Activated CD4-positive, alpha-beta T cell treated with anti-CD3 and anti-CD28 coated beads for 36 hours (primary cell): ENCODE results near the gene ATP6V1E1. TPM values are rescaled to one million over a fixed set of nuclear protein-coding genes. Genes with fewer than 3 reads are reported as not detected.

Source experiments
- ATAC-seq: fragments of 200-7000 bp; cut with Tn5 transposase; one replicate; pipeline ENCODE4 v1.10.0; 2021; ENCODE audit warnings: mild to moderate bottlenecking, moderate library complexity
- CTCF ChIA-PET: fragments of 350-600 bp; sonication (Branson Sonifier 250); formaldehyde crosslinking; loops from one replicate; lab custom pipeline; 2021; ENCODE audit warnings: antibody characterized with exemption; lab: Charles Lee
- POLR2A ChIA-PET: fragments of 350-600 bp; sonication (Branson Sonifier 250); formaldehyde crosslinking; loops from one replicate; lab custom pipeline; 2021; ENCODE audit warnings: antibody characterized with exemption, inconsistent platforms; lab: Charles Lee
- DNase-seq: peaks from one replicate; pipeline ENCODE4 v3.0.0-alpha.2; 2020
- H3K27ac Mint-ChIP-seq: one replicate; pipeline ENCODE4 v1.8.0; 2021; ENCODE audit warnings: mixed read lengths
- H3K27me3 Mint-ChIP-seq: one replicate; pipeline ENCODE4 v1.8.0; 2021; ENCODE audit warnings: mixed read lengths
- H3K36me3 Mint-ChIP-seq: one replicate; pipeline ENCODE4 v1.8.0; 2021; ENCODE audit warnings: low read depth, mixed read lengths
- H3K4me1 Mint-ChIP-seq: one replicate; pipeline ENCODE4 v1.8.0; 2021; ENCODE audit warnings: mixed read lengths
- H3K4me3 Mint-ChIP-seq: one replicate; pipeline ENCODE4 v1.8.0; 2021; ENCODE audit warnings: mild to moderate bottlenecking, moderate library complexity, mixed read lengths
- H3K9me3 Mint-ChIP-seq: one replicate; pipeline ENCODE4 v1.8.0; 2021; ENCODE audit warnings: low read depth, mixed read lengths
- intact Hi-C, 2 experiments: fragments of 100-400 bp; cut with DNase I in 1 of 2; cut with micrococcal nuclease in 1 of 2; formaldehyde crosslinking; loops; one replicate each; pipeline versions ENCODE4 v1.14.2 to v1.15.1; 2022 to 2024; cut with DNase I, micrococcal nuclease
- total RNA-seq, 2 experiments: library from RNA; stranded (reverse); gene quantifications; one replicate each; pipeline ENCODE4 v1.2.3, GENCODE V29; 2021

ATP6V1E1 gene
- total RNA-seq, 2 experiments from 2014 or later: 83.5 to 95.6 TPM

DNA sequence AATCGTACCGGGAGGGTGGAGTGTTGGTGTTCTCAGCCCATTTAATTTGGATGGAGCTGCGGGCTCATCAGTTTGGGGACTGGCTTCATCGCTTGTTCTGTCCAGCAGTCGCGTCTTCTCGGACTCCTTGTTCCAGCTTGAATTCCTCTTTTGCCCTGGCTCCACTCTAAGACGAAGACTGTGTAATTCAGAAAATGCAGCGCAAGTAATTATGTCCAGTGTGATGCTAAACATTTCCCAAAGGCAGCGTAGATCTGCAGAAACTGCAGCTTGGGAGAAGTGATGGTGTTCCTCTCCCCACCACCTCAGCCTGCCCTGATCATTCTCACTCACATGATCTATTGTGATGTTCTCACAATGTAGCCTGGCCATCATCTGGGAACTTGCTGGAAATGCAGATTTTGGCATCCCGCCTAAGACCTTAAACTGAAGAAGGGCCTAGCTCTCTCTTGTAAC lies 64.6 kb downstream of the ATP6V1E1 start:
- no peaks in the 10 kb centered on the region for H3K36me3 Mint-ChIP-seq
- ChIA-PET POLR2A (no interaction called here), CTCF (no interaction called here)
- intact Hi-C loops: no loop called here
- ATAC-seq (no peak), DNase-seq (no peak)
- no peak overlapping the region for H3K4me3 Mint-ChIP-seq
- no peaks in the 10 kb centered on the region for H3K9me3 Mint-ChIP-seq
- H3K4me1 Mint-ChIP-seq: no peaks in the 10 kb centered on the region
- H3K27ac Mint-ChIP-seq: no peak overlapping the region
- H3K27me3 Mint-ChIP-seq: peaks cover 1% of the 10 kb centered on the region

DNA sequence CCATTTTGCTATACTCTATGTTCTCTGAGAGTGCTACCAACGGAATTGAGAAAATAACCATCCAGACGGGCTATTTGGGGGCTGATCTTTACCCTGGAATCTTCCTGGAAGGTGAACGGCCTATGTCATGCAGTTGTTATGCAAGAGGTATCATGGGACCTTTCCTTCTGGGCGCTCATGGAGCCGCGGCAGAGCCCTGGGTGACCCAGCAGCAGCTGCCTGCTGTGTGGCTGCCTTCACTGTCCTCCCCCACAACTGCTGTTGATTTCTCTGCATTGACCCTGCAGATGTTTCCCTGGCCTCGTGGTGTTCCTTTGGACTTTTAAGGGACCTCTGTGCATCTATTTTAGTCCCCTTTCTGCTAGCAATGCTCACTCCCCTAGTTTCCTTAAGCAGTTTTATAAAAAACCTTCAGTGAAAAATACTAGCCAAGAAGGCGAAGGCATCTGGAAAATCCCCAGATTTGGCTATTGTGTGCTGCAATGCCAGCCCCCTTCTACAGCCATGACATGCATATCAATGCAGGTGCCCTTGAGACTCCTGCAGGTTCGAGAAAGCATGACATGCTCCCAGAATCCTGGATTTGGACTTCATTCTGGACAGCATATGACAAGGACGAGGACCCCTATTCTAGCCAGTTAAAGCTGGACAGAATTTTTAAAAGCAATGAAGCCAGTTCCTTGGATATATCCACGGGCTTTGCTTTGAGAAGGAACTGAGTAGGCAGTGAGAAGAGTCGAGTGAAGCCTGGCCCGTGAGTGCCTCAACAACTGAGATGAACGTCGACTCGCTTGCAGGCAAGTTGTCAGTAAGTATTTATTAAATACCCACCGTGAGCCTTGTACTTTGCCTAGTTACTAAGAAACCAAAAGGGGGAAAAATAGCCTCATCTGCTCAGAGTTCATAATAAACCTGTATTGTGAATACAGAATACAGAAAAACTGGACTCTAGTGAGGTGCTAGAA lies 65.4 kb downstream of the ATP6V1E1 start, which contains the start of gene SLC25A18:
Gene SLC25A18 (plus strand): TSS at position 593 of the 965 bp plus-strand sequence. CDS start 16,447 bp downstream, outside the sequence.
- Mint-ChIP-seq H3K36me3 (no peaks in the 10 kb centered on the region), H3K4me3 (no peak within 1 kb of the TSS), H3K27ac (no peak within 1 kb of the TSS), H3K27me3 (peaks cover 2% of the 10 kb centered on the region), H3K9me3 (no peaks in the 10 kb centered on the region), H3K4me1 (no peaks in the 10 kb centered on the region)
- DNase-seq (no peak), ATAC-seq (no peak)
- intact Hi-C loops: no loop called here
- ChIA-PET CTCF (no interaction called here), POLR2A (interaction anchor here (0.6 kb wide), 1 partner anchor 20 kb away, joined by 3 read pairs; no protein-coding TSS in a partner anchor)

DNA sequence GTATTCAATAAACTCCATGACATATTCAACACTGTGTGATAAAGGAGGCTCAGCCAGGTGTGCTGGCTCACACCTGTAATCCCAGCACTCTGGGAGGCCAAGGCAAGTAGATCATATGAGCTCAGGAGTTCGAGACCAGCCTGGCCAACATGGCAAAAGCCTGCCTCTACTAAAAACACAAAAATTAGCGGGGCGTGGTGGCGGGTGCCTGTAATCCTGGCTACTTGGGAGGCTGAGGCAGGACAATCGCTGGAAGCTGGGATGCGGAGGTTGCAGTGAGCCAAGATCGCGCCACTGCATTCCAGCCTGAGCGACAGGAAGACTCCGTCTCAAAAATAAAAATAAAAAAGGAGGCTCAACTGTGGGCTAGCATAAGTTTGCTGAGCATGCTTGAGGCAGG lies 69.4 kb downstream of the ATP6V1E1 start:
- H3K4me1 Mint-ChIP-seq: no peaks in the 10 kb centered on the region
- no peak for DNase-seq
- H3K9me3 Mint-ChIP-seq: no peaks in the 10 kb centered on the region
- ChIA-PET CTCF (interaction anchor here (0.6 to 1.7 kb wide), 4 partner anchors 116 to 517 kb away, joined by 3 to 6 read pairs (median 3); no protein-coding TSS in a partner anchor), POLR2A (no interaction called here)
- no peak overlapping the region for H3K4me3 Mint-ChIP-seq
- no peak for ATAC-seq
- intact Hi-C loops: no loop called here
- no peak overlapping the region for H3K27ac Mint-ChIP-seq
- H3K27me3 Mint-ChIP-seq: peaks cover 2% of the 10 kb centered on the region
- H3K36me3 Mint-ChIP-seq: no peaks in the 10 kb centered on the region

DNA sequence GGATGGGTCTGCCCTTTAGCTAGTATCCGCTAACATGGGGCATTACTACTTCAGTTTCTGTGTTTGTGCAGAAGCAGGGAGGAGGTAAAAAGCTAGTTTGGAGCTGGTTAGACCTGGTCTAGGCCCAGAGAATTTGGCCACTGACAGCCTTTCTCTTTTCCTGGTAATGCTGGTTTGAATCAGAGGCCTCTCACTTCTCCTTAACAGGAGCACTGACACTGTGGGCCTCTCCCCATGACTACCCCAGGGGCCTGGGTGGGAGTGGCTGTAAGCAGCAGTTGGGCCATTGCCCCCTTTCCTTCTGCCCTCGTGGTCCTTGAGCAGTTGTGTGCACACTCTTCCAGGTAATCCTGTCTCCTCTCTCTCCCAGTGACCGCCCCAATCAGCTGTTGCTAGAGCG lies 73.7 kb downstream of the ATP6V1E1 start:
- intact Hi-C loops: no loop called here
- H3K9me3 Mint-ChIP-seq: no peaks in the 10 kb centered on the region
- ATAC-seq: no peak
- no peak overlapping the region for H3K4me3 Mint-ChIP-seq
- no peak overlapping the region for H3K27ac Mint-ChIP-seq
- peaks cover 2% of the 10 kb centered on the region for H3K27me3 Mint-ChIP-seq
- H3K4me1 Mint-ChIP-seq: no peaks in the 10 kb centered on the region
- H3K36me3 Mint-ChIP-seq: no peaks in the 10 kb centered on the region
- POLR2A ChIA-PET: no interaction called here
- no peak for DNase-seq
- CTCF ChIA-PET: interaction anchor here (0.5 to 1.0 kb wide), 2 partner anchors 35 to 53 kb away, joined by 3 read pairs; no protein-coding TSS in a partner anchor

DNA sequence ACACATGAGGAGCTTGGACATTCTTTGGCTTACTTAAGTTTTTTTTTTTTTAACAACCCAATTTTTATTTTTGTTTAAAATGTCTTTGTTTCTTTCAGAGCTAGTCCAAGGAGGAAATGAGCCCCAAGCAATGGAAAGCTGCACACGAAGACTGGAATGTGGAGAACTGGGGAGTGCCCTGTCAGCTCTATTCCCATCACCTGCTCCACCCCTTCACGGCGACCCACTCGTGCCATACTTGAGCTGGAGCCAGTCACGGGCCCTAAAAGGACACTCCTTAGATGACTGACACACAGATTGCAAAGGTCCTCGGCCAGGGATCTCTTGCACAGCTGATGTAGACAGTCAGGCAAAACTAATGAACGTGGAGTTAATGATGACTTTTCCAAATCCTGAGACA lies 75.8 kb downstream of the ATP6V1E1 start:
- DNase-seq (no peak), ATAC-seq (no peak)
- H3K27me3 Mint-ChIP-seq: no peaks in the 10 kb centered on the region
- H3K4me3 Mint-ChIP-seq: no peak overlapping the region
- H3K36me3 Mint-ChIP-seq: no peaks in the 10 kb centered on the region
- H3K9me3 Mint-ChIP-seq: no peaks in the 10 kb centered on the region
- CTCF ChIA-PET: no interaction called here
- no peak overlapping the region for H3K27ac Mint-ChIP-seq
- POLR2A ChIA-PET: no interaction called here
- no peaks in the 10 kb centered on the region for H3K4me1 Mint-ChIP-seq
- intact Hi-C loops: no loop called here

DNA sequence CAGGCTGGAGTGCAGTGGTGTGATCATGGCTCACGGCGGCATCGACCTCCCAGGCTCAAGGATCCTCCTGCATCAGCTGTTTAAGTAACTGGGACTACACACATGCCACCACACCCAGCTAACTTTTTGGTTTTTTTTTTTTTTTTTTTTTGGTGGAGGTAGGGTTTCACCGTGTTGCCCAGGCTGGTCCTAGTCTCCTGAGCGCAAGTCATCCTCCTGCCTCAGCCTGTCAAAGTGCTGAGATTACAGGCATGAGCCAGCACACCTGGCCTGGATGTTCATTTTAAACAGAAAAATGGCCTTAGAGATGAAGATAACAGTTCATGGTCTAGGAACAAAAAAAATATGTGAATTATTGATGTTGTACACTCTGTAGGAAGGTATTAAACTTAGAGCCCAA lies 78.9 kb downstream of the ATP6V1E1 start:
- POLR2A ChIA-PET: no interaction called here
- Mint-ChIP-seq H3K4me3 (no peak overlapping the region), H3K9me3 (no peaks in the 10 kb centered on the region), H3K36me3 (no peaks in the 10 kb centered on the region), H3K27ac (no peak overlapping the region), H3K4me1 (no peaks in the 10 kb centered on the region), H3K27me3 (no peaks in the 10 kb centered on the region)
- CTCF ChIA-PET: interaction anchor here (0.6 kb wide), 1 partner anchor 186 kb away, joined by 3 read pairs; no protein-coding TSS in a partner anchor
- ATAC-seq (no peak), DNase-seq (no peak)
- intact Hi-C loops: no loop called here

GRCh38 chr22:17549183-17549582 lies 79.4 kb downstream of the ATP6V1E1 start:
- intact Hi-C loops: no loop called here
- ChIA-PET POLR2A (no interaction called here), CTCF (interaction anchor here (0.6 kb wide), 1 partner anchor 186 kb away, joined by 3 read pairs; no protein-coding TSS in a partner anchor)
- Mint-ChIP-seq H3K4me1 (no peaks in the 10 kb centered on the region), H3K4me3 (no peak overlapping the region), H3K36me3 (no peaks in the 10 kb centered on the region), H3K9me3 (no peaks in the 10 kb centered on the region), H3K27me3 (no peaks in the 10 kb centered on the region), H3K27ac (no peak overlapping the region)
- no peak for ATAC-seq
- no peak for DNase-seq

DNA sequence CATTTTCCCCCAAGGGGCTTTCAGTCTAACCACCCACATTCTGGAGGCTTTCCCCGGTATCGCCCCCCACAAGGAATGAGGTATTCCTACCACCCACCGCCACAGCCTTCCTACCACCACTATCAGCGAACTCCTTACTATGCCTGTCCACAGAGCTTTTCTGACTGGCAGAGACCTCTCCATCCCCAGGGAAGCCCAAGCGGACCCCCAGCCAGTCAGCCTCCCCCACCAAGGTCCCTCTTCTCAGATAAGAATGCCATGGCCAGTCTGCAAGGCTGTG lies 79.9 kb downstream of the ATP6V1E1 start:
- intact Hi-C loops: no loop called here
- CTCF ChIA-PET: no interaction called here
- Mint-ChIP-seq H3K27ac (no peak overlapping the region), H3K4me3 (no peak overlapping the region), H3K36me3 (no peaks in the 10 kb centered on the region), H3K9me3 (no peaks in the 10 kb centered on the region), H3K4me1 (no peaks in the 10 kb centered on the region), H3K27me3 (no peaks in the 10 kb centered on the region)
- POLR2A ChIA-PET: no interaction called here
- ATAC-seq (no peak), DNase-seq (no peak)

GRCh38 chr22:17548010-17548755 lies 80.4 kb downstream of the ATP6V1E1 start:
- no peaks in the 10 kb centered on the region for H3K27me3 Mint-ChIP-seq
- H3K4me1 Mint-ChIP-seq: no peaks in the 10 kb centered on the region
- CTCF ChIA-PET: interaction anchor here (0.7 kb wide), 1 partner anchor 68 kb away, joined by 3 read pairs; no protein-coding TSS in a partner anchor
- no peak overlapping the region for H3K4me3 Mint-ChIP-seq
- POLR2A ChIA-PET: no interaction called here
- DNase-seq (no peak), ATAC-seq (no peak)
- no peak overlapping the region for H3K27ac Mint-ChIP-seq
- intact Hi-C loops: no loop called here
- H3K36me3 Mint-ChIP-seq: no peaks in the 10 kb centered on the region
- no peaks in the 10 kb centered on the region for H3K9me3 Mint-ChIP-seq

DNA sequence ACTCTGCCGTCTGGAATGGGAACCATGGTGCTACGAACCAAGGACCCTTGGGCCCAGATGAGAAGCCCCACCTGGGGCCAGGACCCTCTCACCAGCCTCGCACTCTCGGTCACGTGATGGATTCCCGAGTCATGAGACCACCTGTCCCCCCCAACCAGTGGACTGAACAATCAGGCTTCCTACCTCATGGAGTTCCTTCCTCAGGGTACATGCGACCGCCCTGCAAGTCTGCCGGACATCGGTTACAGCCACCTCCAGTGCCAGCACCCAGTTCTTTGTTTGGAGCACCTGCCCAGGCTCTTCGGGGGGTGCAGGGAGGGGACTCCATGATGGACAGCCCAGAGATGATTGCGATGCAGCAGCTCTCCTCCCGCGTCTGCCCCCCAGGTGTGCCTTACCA lies 86.1 kb downstream of the ATP6V1E1 start:
- H3K27me3 Mint-ChIP-seq: no peaks in the 10 kb centered on the region
- no peaks in the 10 kb centered on the region for H3K36me3 Mint-ChIP-seq
- ChIA-PET POLR2A (no interaction called here), CTCF (interaction anchor here (0.7 kb wide), 1 partner anchor 247 kb away, joined by 3 read pairs; no protein-coding TSS in a partner anchor)
- intact Hi-C loops: no loop called here
- no peaks in the 10 kb centered on the region for H3K4me1 Mint-ChIP-seq
- DNase-seq (no peak), ATAC-seq (no peak)
- no peak overlapping the region for H3K4me3 Mint-ChIP-seq
- H3K27ac Mint-ChIP-seq: no peak overlapping the region
- H3K9me3 Mint-ChIP-seq: no peaks in the 10 kb centered on the region
